RWPE1 (cell line): ENCODE data around the gene UBL4A.

Source experiments
- CTCF ChIA-PET: fragments of 350-600 bp; sonication (Branson Sonifier 250); formaldehyde crosslinking; extraction: SDS; loops from one replicate; lab custom pipeline; 2021; lab: Yijun Ruan, JAX
- POLR2A ChIA-PET: fragments of 400-600 bp; formaldehyde crosslinking; extraction: SDS; loops from one replicate; lab custom pipeline; 2020; ENCODE audit warnings: antibody characterized with exemption; ENCODE audit not compliant: low non-redundant PET; lab: Yijun Ruan, JAX
- DNase-seq: peaks from one replicate; pipeline ENCODE4 v3.0.0; 2012; ENCODE audit warnings: low spot score
- H3K27ac ChIP-seq: fragments of 450-650 bp; 2 replicates; pipeline ENCODE4 v1.5.1; 2017
- TF ChIP-seq, protein P1 (sequence below): fragments of 450-650 bp; conservative IDR thresholded peaks from 2 replicates; pipeline ENCODE4 v1.5.1; 2017; ENCODE audit warnings: low read depth, mild to moderate bottlenecking

Gene UBL4A

DNA sequence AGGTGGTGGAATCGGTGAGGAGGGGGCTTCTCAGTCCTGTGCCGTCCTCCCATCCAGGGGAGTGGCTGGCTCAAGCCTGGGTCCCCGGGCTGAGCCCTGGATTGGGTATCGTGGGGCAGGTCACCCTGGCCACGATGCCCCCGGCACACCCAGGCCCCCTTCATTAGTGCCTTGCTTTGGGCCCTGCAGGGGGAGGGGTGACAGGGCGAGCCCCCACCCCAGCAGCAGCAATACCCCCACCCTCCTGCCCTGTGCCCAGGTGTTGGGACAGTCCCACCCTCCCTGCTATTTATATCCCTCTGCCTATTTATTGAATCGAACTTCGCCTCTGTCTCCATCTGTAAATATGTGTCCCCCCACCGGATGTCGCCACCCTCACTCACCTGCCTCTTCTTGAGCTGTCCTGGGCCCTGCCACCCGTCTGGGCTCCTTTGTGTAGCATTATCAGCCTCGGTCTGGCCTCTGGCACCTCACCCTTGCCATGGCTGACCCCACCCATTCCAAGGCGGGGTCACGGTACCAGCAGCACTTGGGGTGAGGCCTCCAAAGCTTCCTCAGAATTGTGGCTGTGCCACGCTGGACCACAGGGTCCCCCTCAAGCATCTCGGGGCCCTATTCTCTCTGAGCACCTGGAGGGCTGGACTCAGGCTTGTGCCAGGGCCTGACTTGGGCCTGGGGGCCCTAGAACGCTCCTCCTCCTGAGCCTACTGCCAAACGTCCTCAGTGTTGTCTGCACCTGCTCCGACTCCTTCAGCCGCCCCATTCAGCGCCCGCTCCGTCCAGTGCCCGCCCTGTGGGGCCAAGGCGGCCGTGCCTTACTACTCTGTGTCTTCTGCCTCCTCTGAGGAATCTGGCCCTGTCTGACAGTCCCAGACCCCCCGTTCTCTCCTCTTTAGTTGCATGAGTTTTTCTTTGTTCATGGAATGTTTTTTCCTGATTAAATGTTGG, 13.5 kb downstream of the UBL4A start:
- TF ChIP-seq, protein P1, sequence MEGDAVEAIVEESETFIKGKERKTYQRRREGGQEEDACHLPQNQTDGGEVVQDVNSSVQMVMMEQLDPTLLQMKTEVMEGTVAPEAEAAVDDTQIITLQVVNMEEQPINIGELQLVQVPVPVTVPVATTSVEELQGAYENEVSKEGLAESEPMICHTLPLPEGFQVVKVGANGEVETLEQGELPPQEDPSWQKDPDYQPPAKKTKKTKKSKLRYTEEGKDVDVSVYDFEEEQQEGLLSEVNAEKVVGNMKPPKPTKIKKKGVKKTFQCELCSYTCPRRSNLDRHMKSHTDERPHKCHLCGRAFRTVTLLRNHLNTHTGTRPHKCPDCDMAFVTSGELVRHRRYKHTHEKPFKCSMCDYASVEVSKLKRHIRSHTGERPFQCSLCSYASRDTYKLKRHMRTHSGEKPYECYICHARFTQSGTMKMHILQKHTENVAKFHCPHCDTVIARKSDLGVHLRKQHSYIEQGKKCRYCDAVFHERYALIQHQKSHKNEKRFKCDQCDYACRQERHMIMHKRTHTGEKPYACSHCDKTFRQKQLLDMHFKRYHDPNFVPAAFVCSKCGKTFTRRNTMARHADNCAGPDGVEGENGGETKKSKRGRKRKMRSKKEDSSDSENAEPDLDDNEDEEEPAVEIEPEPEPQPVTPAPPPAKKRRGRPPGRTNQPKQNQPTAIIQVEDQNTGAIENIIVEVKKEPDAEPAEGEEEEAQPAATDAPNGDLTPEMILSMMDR: no peak
- POLR2A ChIA-PET: no interaction called here
- DNase-seq: no peak
- CTCF ChIA-PET: no interaction called here
- H3K27ac ChIP-seq: peak overlapping the region; percentile 24

DNA sequence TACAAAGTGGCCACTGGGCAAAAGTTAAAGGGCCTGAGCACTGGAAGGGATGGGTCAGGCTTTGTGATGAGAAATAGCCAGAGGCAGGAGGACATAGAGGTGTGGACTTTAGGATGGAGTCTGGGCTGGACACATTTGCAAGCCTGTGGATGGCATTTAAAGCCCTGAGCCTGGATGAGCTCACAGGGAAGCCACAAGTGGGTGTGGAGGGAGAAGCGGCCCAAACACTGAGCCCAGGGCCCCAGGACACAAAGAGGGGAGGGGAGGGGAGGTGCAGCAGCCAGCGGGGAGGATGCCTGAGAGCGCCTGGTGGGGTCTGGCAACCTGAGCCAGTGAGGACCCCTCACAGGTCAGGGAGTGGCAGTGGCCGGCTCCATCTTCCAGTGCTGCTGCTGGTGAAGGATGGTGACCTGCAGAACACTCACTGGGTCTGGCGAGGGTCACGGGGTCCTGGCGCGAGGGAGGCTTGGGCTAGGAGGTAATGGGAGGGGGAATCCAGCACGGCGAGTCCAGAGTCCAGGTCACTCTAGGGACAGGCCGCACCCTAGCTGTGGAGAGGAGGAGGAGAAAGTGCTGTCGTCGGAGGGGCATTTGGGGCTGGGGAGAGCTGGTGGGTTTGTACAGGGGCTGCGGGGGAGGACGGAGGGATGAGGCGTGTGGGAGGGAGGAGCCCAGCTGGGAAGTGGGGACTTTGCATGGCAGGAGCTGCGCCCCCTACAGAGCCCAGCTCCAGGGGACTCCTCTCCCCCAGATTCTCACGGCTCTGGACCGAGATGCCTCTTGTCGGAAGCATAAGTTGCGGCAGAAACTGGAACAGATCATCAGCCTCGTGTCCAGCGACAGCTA, 14.4 kb downstream of the UBL4A start:
- ChIA-PET POLR2A (no interaction called here), CTCF (interaction anchor here (0.7 kb wide), 1 partner anchor 9 kb away, joined by 3 read pairs; no protein-coding TSS in a partner anchor)
- DNase-seq: no peak
- TF ChIP-seq, protein P1: no peak
- H3K27ac ChIP-seq: 0 out of 2 replicates have a peak overlapping the region, but pooled peaks have one; percentile 24

DNA sequence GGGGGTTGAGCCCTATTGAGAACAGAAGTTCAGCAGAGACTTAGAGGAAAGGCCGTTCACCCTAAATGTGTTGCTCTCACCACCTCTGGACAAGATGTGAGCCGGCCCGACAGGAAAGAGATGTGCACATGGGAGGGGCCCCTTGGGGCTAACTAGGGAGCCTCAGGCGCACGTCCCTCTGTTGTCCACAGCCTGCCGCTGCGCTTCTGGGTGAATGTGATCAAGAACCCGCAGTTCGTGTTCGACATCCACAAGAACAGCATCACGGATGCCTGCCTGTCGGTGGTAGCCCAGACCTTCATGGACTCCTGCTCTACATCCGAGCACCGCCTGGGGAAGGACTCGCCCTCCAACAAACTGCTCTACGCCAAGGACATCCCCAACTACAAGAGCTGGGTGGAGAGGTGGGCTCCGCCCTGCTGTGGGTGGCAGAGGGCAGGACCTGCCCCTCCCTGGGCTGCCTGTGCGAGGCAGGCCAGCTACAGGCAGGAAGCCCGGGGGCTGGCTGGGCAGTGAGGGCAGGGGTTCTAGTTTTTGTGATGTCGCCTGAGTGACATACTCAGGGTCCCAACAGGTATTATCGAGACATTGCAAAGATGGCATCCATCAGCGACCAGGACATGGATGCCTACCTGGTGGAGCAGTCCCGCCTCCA, 15.4 kb downstream of the UBL4A start:
- H3K27ac ChIP-seq: no peak overlapping the region
- no peak for DNase-seq
- TF ChIP-seq, protein P1: no peak
- ChIA-PET CTCF (no interaction called here), POLR2A (no interaction called here)

DNA sequence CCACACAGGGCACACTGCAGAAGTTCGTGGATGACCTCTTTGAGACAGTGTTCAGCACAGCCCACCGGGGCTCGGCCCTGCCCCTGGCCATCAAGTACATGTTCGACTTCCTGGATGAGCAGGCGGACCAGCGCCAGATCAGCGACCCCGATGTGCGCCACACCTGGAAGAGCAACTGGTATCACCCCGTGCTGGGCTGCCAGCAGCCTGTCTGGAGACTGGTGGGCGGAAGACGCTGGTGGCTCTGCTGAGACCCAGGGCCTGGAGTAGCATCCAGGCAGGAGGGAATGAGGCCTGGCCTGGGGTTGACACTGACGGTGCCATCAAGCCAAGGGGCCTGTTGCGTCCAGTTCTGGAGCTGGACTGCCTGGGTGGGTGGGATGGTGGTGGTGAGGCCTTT, 16.0 kb downstream of the UBL4A start:
- DNase-seq: no peak
- CTCF ChIA-PET: no interaction called here
- POLR2A ChIA-PET: no interaction called here
- H3K27ac ChIP-seq: no peak overlapping the region
- TF ChIP-seq, protein P1: no peak

DNA sequence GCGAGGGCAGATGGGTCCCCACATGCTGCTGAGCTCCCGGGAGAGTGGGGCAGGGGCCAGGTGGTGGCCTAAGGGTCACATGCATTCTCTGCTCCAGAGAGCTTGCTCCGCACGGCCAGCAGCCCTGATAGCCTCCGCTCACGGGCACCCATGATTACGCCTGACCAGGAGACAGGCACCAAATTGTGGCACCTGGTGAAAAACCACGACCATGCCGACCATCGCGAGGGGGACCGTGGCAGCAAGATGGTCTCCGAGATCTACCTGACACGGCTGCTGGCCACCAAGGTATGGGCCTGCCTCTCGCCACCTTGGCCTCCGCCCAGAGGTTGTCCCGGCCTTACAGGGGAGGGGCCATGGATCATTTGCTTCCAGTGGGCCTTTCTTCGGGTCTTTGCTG, 16.5 kb downstream of the UBL4A start:
- TF ChIP-seq, protein P1: no peak
- ChIA-PET CTCF (no interaction called here), POLR2A (no interaction called here)
- DNase-seq: no peak
- H3K27ac ChIP-seq: no peak overlapping the region

DNA sequence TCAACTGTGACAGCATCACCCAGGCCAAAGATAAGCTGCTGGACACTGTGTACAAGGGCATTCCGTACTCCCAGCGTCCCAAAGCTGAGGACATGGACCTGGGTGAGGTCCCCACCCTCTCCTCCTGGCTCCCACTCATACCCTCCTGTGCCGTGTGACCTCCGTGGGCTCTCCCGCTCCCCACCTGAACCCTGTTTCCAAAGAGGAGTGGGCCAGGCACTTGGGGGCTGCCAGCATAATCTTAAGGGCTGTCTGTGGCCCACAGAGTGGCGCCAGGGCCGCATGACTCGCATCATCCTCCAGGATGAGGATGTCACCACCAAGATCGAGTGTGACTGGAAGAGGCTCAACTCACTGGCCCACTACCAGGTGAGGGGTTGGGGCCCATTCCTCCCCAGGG, 17.3 kb downstream of the UBL4A start:
- no peak for DNase-seq
- TF ChIP-seq, protein P1: no peak
- no peak overlapping the region for H3K27ac ChIP-seq
- ChIA-PET CTCF (no interaction called here), POLR2A (no interaction called here)
